HCT116 (cell line): Measurements from ENCODE around the gene CDK8. TPM values are rescaled to one million over a fixed set of nuclear protein-coding genes. Genes with fewer than 3 reads are reported as not detected.
"Not testable (repeated sequence)": the region's sequence is repeated elsewhere in the genome, so short reads cannot be mapped to it uniquely, and the experiment has no call there.

Source experiments
- ATAC-seq: fragments of 200-7000 bp; cut with Tn5 transposase; 2 replicates; pipeline ENCODE4 v1.9.1; 2020; ENCODE audit warnings: mild to moderate bottlenecking, moderate library complexity
- BruUV-seq: library from RNA; stranded (reverse); fragments of 400-500 nt; replicated peaks from 2 replicates; lab custom pipeline; 2021; lab: Mats Ljungman, UMichigan
- CTCF ChIA-PET: fragments of 300-600 bp; sonication (Branson Sonifier 250); formaldehyde crosslinking; loops from one replicate; lab custom pipeline; 2021; ENCODE audit warnings: antibody characterized with exemption; lab: Charles Lee
- POLR2A ChIA-PET: fragments of 300-600, 350-600 bp; sonication (Branson Sonifier 250); formaldehyde crosslinking; loops from one replicate; lab custom pipeline; 2021; ENCODE audit warnings: antibody characterized with exemption; lab: Charles Lee
- RAD21 ChIA-PET, 2 experiments: fragments of 300-600 bp; sonication (Branson Sonifier 250); formaldehyde crosslinking; loops; one replicate each; lab custom pipeline; 2023; ENCODE audit warnings: low total read pairs in 2 of 2; ENCODE audit not compliant: uncharacterized antibody in 2 of 2, unreplicated experiment in 2 of 2, low non-redundant PET in 1 of 2; lab: Charles Lee
- DNase-seq: peaks from one replicate; pipeline ENCODE4 v3.0.0-alpha.2; 2010; ENCODE audit warnings: low read depth, low spot score
- H2AFZ ChIP-seq: fragments of 200-600 bp; shearing (Covaris generic), sonication (generic); 2 replicates; pipeline ENCODE4 v1.6.1; 2017; ENCODE audit warnings: low read depth, mixed run types, mixed read lengths, antibody characterized with exemption, low read length; ENCODE audit not compliant: poor library complexity, severe bottlenecking
- H3K27ac ChIP-seq: 2 replicates; pipeline ENCODE4 v1.5.1; 2012; ENCODE audit warnings: low read depth, low read length
- H3K27me3 ChIP-seq: fragments of 200-600 bp; sonication (generic); 2 replicates; pipeline ENCODE4 v1.6.1; 2016; ENCODE audit warnings: mixed run types, low read length, mixed read lengths; ENCODE audit not compliant: insufficient read depth
- H3K36me3 ChIP-seq, 2 experiments: fragments of 200-500 bp in 1 of 2; fragments of 200-600 bp in 1 of 2; sonication (Bioruptor generic) in 1 of 2; sonication (generic) in 1 of 2; 2 replicates each; pipeline versions ENCODE4 v1.5.1 to v1.6.1; 2014 to 2016; ENCODE audit warnings: low read length in 2 of 2, inconsistent platforms in 1 of 2, mixed read lengths in 1 of 2, mixed run types in 1 of 2; ENCODE audit not compliant: insufficient read depth in 2 of 2, control insufficient read depth in 1 of 2
- H3K4me1 ChIP-seq, 2 experiments: fragments of 200-600 bp in 1 of 2; sonication (generic) in 1 of 2; 2 replicates each; pipeline versions ENCODE4 v1.5.1 to v1.6.1; 2012 to 2017; ENCODE audit warnings: low read length in 2 of 2, inconsistent platforms in 1 of 2, mild to moderate bottlenecking in 1 of 2, mixed read lengths in 1 of 2, mixed run types in 1 of 2, moderate library complexity in 1 of 2; ENCODE audit not compliant: insufficient read depth in 2 of 2, control insufficient read depth in 1 of 2
- H3K4me2 ChIP-seq: fragments of 200-600 bp; sonication (generic); 2 replicates; pipeline ENCODE4 v1.6.1; 2017; ENCODE audit warnings: mixed run types, low read length, mixed read lengths
- H3K4me3 ChIP-seq, 2 experiments: fragments of 200-600 bp in 1 of 2; sonication (generic) in 1 of 2; replicated peaks in 1 of 2; 2 replicates each; pipeline ENCODE4 v1.5.1; 2011 to 2016; ENCODE audit warnings: low read length in 2 of 2, control low read depth in 1 of 2, low read depth in 1 of 2, mild to moderate bottlenecking in 1 of 2, mixed read lengths in 1 of 2, mixed run types in 1 of 2
- H3K79me2 ChIP-seq: fragments of 200-600 bp; sonication (generic); 2 replicates; pipeline ENCODE4 v1.6.1; 2017; ENCODE audit warnings: mild to moderate bottlenecking, mixed run types, low read length, moderate library complexity, mixed read lengths; ENCODE audit not compliant: insufficient read depth
- H3K9ac ChIP-seq: fragments of 200-600 bp; sonication (generic); 2 replicates; pipeline ENCODE4 v1.6.1; 2016; ENCODE audit warnings: low read length, mixed read lengths
- H3K9me2 ChIP-seq: fragments of 200-600 bp; sonication (generic), shearing (Covaris generic); 2 replicates; pipeline ENCODE4 v1.6.1; 2017; ENCODE audit warnings: mixed run types, mild to moderate bottlenecking, moderate library complexity; ENCODE audit not compliant: insufficient read depth
- H3K9me3 ChIP-seq, 2 experiments: fragments of 200-500 bp in 1 of 2; fragments of 200-600 bp in 1 of 2; sonication (Bioruptor generic) in 1 of 2; sonication (generic) in 1 of 2; 2 replicates each; pipeline ENCODE4 v1.6.1; 2014 to 2017; ENCODE audit warnings: low read length in 2 of 2, mixed read lengths in 2 of 2, inconsistent platforms in 1 of 2, low read depth in 1 of 2, mild to moderate bottlenecking in 1 of 2, mixed run types in 1 of 2, moderate library complexity in 1 of 2; ENCODE audit not compliant: control insufficient read depth in 1 of 2, insufficient read depth in 1 of 2
- H4K20me1 ChIP-seq: fragments of 200-600 bp; sonication (generic), shearing (Covaris generic); 2 replicates; pipeline ENCODE4 v1.6.1; 2017; ENCODE audit warnings: mixed run types, mild to moderate bottlenecking, moderate library complexity; ENCODE audit not compliant: insufficient read depth
- CBX3 ChIP-seq: IDR thresholded peaks from 2 replicates; pipeline ENCODE4 v1.6.1; 2012; ENCODE audit warnings: low read depth
- CEBPB ChIP-seq: IDR thresholded peaks from 2 replicates; pipeline ENCODE4 v1.6.1; 2012; ENCODE audit warnings: low read depth
- EGR1 ChIP-seq: IDR thresholded peaks from 2 replicates; pipeline ENCODE4 v1.6.1; 2012; ENCODE audit warnings: low read depth
- ELF1 ChIP-seq: IDR thresholded peaks from 2 replicates; pipeline ENCODE4 v1.6.1; 2012; ENCODE audit warnings: low read depth, borderline replicate concordance
- FOSL1 ChIP-seq: IDR thresholded peaks from 2 replicates; pipeline ENCODE4 v1.6.1; 2012; ENCODE audit warnings: low read depth
- POLR2A ChIP-seq: IDR thresholded peaks from 2 replicates; pipeline ENCODE4 v1.7.0; 2011; ENCODE audit warnings: borderline replicate concordance; ENCODE audit not compliant: insufficient read depth, insufficient read length; ENCODE audit errors: extremely low read depth
- RAD21 ChIP-seq: IDR thresholded peaks from 2 replicates; pipeline ENCODE4 v1.6.1; 2012; ENCODE audit warnings: low read depth, mild to moderate bottlenecking
- REST ChIP-seq: IDR thresholded peaks from 2 replicates; pipeline ENCODE4 v1.6.1; 2012; ENCODE audit warnings: low read depth
- SIN3A ChIP-seq: IDR thresholded peaks from 2 replicates; pipeline ENCODE4 v1.6.1; 2012; ENCODE audit warnings: low read depth
- SP1 ChIP-seq: IDR thresholded peaks from 2 replicates; pipeline ENCODE4 v1.6.1; 2012; ENCODE audit warnings: low read depth
- SRF ChIP-seq: IDR thresholded peaks from 2 replicates; pipeline ENCODE4 v1.6.1; 2012; ENCODE audit warnings: low read depth
- ZBTB33 ChIP-seq: IDR thresholded peaks from 2 replicates; pipeline ENCODE4 v1.6.1; 2011; ENCODE audit warnings: mild to moderate bottlenecking, low read length, moderate library complexity; ENCODE audit not compliant: insufficient replicate concordance; ENCODE audit errors: extremely low read depth
- ZFX ChIP-seq: fragments of 450-650 bp; IDR thresholded peaks from 2 replicates; pipeline ENCODE4 v1.6.1; 2017
- ZNF274 ChIP-seq: fragments of 200-500 bp; sonication (Bioruptor generic); IDR thresholded peaks from 2 replicates; pipeline ENCODE4 v1.6.1; 2014; ENCODE audit warnings: mild to moderate bottlenecking, low read depth, low read length, inconsistent platforms
- intact Hi-C: fragments of 100-400 bp; cut with micrococcal nuclease; formaldehyde crosslinking; loops from 2 replicates; pipeline ENCODE4 v1.10.0; 2022
- total RNA-seq: library from RNA; stranded (reverse); gene quantifications from one replicate; pipeline ENCODE4 v1.2.1, GENCODE V29; 2021; ENCODE audit not compliant: unreplicated experiment

CDK8 gene
- total RNA-seq, 1 experiment from 2014 or later, result 23.8 TPM

DNA sequence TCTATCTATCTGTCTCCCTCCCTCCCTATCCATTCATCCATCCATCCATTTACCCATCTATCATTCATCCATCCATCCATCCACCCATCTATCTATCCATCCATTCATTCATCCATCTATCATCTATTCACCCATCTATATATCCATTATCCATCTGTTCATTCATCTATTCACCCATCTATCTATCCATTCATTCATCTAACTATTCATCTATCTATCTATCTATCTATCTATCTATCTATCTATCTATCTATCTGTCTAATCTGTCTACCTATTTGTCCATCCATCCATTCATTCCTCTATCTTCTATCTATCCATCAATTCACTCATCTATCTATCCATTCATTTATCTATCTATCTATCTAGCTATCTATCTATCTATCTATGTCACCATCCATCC is 4.4 kb upstream of the CDK8 start:
- CTCF ChIA-PET, result no interaction called here
- peaks cover 0 to 4% of the 10 kb centered on the region in 2 experiments; a peak in 1 of 4 replicates for H3K4me1 ChIP-seq
- TF ChIP-seq RAD21, result no peak
- TF ChIP-seq CBX3, result no peak
- TF ChIP-seq SP1, result no peak
- TF ChIP-seq SRF, result no peak
- no peak for TF ChIP-seq EGR1
- TF ChIP-seq ZFX, result no peak
- TF ChIP-seq ELF1, result no peak
- TF ChIP-seq SIN3A, result no peak
- no peak for TF ChIP-seq ZNF274
- no peak for TF ChIP-seq ZBTB33
- TF ChIP-seq REST, result no peak
- TF ChIP-seq FOSL1, result no peak
- TF ChIP-seq CEBPB, result no peak
- no peak for TF ChIP-seq POLR2A
- TF ChIP-seq, all 23 proteins: peak for 0

GRCh38 chr13:26252006-26252405 is 1.9 kb upstream of the CDK8 start:
- intact Hi-C loops, BruUV-seq: not testable (repeated sequence)

More for the DNA sequence above, 4.4 kb upstream of the CDK8 start:
- ChIA-PET POLR2A (no interaction called here), RAD21 (no interaction called here)
- no peaks in the 10 kb centered on the region for H3K27me3 ChIP-seq
- H2AFZ ChIP-seq, result no peak overlapping the region
- H3K9me2 ChIP-seq, result no peaks in the 10 kb centered on the region
- H3K4me2 ChIP-seq, result no peak overlapping the region
- no TSS peak for BruUV-seq
- H3K9me3 ChIP-seq, result no peaks in the 10 kb centered on the region
- intact Hi-C loops, result no loop called here
- H3K79me2 ChIP-seq, result peaks cover 1% of the 10 kb centered on the region; the same call in 1 of the 2 replicates
- no peaks in the 10 kb centered on the region for H4K20me1 ChIP-seq
- H3K27ac ChIP-seq, result no peak overlapping the region
- DNase-seq (no peak), ATAC-seq (no peak)
- H3K36me3 ChIP-seq, result no peaks in the 10 kb centered on the region
- H3K4me3 ChIP-seq, result no peak overlapping the region
- no peak overlapping the region for H3K9ac ChIP-seq

More at GRCh38 chr13:26252006-26252405, 1.9 kb upstream of the CDK8 start:
- H3K9me2 ChIP-seq, H3K27me3 ChIP-seq, H3K4me3 ChIP-seq, RAD21 ChIA-PET, H3K27ac ChIP-seq, H2AFZ ChIP-seq, H4K20me1 ChIP-seq, POLR2A ChIA-PET, H3K9ac ChIP-seq, H3K4me2 ChIP-seq, DNase-seq, H3K36me3 ChIP-seq, H3K9me3 ChIP-seq, ATAC-seq, CTCF ChIA-PET: not testable (repeated sequence)
- Histone ChIP-seq H3K4me1 (peaks cover 6 to 13% of the 10 kb centered on the region in 2 experiments; a peak in 3 of 4 replicates), H3K79me2 (peaks cover 26% of the 10 kb centered on the region)
